Measurements from ENCODE around the gene USP12. TPM values are rescaled to one million over a fixed set of nuclear protein-coding genes. Genes with fewer than 3 reads are reported as not detected.

The USP12 gene
- total RNA-seq, 2 experiments from 2014 or later: 35.7 to 40.1 TPM

DNA sequence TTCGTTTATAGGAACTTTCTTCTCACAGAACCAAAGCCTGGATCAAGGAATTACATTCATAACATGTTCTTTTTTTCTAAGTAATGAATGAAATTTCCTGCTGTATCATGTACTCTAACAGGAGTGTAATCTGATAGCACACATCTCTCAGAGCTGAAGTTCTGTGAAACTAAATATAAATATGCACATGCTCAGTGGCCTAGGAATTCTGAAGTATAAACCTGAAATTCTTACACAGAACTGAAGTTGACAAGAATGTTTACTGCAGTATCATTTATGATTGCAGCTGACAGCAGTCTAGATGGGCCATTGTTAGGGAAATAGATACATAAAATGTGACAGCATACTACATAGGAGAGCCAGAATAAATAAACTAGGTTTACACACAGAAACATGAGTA, 54.5 kb downstream of the USP12 start:
- ChIA-PET CTCF (no interaction called here), POLR2A (no interaction called here)
- intact Hi-C loops (cut with micrococcal nuclease): no loop called here
- no peak overlapping the region for H3K4me3 Mint-ChIP-seq
- no peak for ATAC-seq
- H3K27ac Mint-ChIP-seq: no peak overlapping the region
- no peak for TF ChIP-seq CTCF (IDR thresholded peaks at IDR 0.05)
- peaks cover 47% of the 10 kb centered on the region for H3K4me1 Mint-ChIP-seq (ENCODE audit: low read depth)
- no peak for DNase-seq
- H3K36me3 Mint-ChIP-seq (ENCODE audit: low read depth): peaks cover 49% of the 10 kb centered on the region
- peaks cover 4% of the 10 kb centered on the region for H3K9me3 Mint-ChIP-seq
- no peaks in the 10 kb centered on the region for H3K27me3 Mint-ChIP-seq

DNA sequence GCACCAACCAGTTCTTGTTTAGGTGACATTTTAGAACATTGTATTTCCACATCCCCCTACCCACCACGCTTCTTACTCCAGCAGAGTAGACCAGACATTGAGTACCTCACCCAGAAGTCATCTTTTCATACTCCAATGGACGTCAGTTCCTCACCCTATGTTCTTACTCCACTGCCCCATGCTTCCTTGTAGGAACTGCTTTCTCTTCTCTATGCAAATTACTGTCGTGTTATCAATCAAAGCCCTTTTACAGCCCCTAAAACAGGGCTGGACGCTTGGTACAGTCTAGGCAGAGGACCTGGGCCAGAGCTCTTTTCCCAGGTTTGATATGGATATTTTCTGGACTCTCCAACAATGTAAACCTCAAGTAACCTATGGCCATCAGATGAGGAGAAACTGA, 58.2 kb downstream of the USP12 start:
- POLR2A ChIA-PET: no interaction called here
- no peaks in the 10 kb centered on the region for H3K27me3 Mint-ChIP-seq
- H3K4me3 Mint-ChIP-seq: no peak overlapping the region
- CTCF ChIA-PET: no interaction called here
- ATAC-seq (no peak), DNase-seq (no peak)
- no peaks in the 10 kb centered on the region for H3K9me3 Mint-ChIP-seq
- intact Hi-C loops (cut with micrococcal nuclease): no loop called here
- peaks cover 38% of the 10 kb centered on the region for H3K36me3 Mint-ChIP-seq (ENCODE audit: low read depth)
- H3K27ac Mint-ChIP-seq: peak overlapping the region; percentile 42
- H3K4me1 Mint-ChIP-seq (ENCODE audit: low read depth): peaks cover 25% of the 10 kb centered on the region
- TF ChIP-seq CTCF (IDR thresholded peaks at IDR 0.05): no peak

GRCh38 chr13:27112006-27112405, 59.6 kb downstream of the USP12 start:
- ATAC-seq (peak; percentile 55), DNase-seq (no peak)
- ChIA-PET CTCF (no interaction called here), POLR2A (no interaction called here)
- Mint-ChIP-seq H3K9me3 (no peaks in the 10 kb centered on the region), H3K27me3 (no peaks in the 10 kb centered on the region), H3K36me3 (ENCODE audit: low read depth) (peaks cover 40% of the 10 kb centered on the region), H3K4me3 (no peak overlapping the region), H3K27ac (peak overlapping the region; percentile 34), H3K4me1 (ENCODE audit: low read depth) (peaks cover 21% of the 10 kb centered on the region)
- intact Hi-C loops (cut with micrococcal nuclease): no loop called here
- no peak for TF ChIP-seq CTCF (IDR thresholded peaks at IDR 0.05)

DNA sequence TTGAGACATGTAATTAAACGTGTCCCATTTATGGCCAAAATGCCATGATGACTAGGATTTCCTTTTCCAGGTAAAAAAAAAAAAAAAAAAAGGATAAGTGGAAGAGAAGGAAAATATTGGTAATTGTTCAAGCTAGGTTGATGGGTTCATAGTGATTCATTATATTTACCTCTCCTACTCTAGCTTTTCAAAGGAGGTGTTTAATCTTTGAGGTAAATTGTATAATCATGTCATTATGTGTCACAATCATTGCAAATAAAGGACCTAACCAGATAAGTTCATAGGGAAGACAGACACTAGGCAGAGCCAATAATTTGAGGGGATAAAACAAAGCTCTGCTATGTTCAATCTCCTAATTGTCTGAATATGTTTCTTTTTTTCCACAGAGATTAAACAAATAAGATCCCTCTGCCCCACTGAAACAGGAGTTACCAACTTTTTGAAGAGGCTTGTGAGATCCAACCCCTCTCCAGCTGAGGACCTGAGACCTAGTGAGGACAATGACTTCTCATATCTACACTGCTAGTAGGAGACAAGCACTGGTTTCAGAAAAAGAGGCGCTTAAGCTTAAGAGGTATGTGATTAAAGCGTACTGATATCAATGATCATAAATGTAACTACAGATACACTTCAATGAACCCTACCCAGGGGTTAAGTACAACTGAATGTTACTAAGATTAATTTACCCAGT, 61.4 kb downstream of the USP12 start:
- intact Hi-C loops (cut with micrococcal nuclease): no loop called here
- DNase-seq (no peak), ATAC-seq (no peak)
- Mint-ChIP-seq H3K9me3 (no peaks in the 10 kb centered on the region), H3K4me3 (no peak overlapping the region), H3K27me3 (no peaks in the 10 kb centered on the region), H3K4me1 (ENCODE audit: low read depth) (peaks cover 23% of the 10 kb centered on the region), H3K27ac (no peak overlapping the region), H3K36me3 (ENCODE audit: low read depth) (peaks cover 35% of the 10 kb centered on the region)
- no peak for TF ChIP-seq CTCF (IDR thresholded peaks at IDR 0.05)
- ChIA-PET POLR2A (no interaction called here), CTCF (no interaction called here)

GRCh38 chr13:27106144-27106543, 65.5 kb downstream of the USP12 start:
- peaks cover 17% of the 10 kb centered on the region for H3K4me1 Mint-ChIP-seq (ENCODE audit: low read depth)
- no peak for ATAC-seq

More at GRCh38 chr13:27106144-27106543, 65.5 kb downstream of the USP12 start:
- TF ChIP-seq CTCF (IDR thresholded peaks at IDR 0.05): no peak
- intact Hi-C loops (cut with micrococcal nuclease): no loop called here
- ChIA-PET CTCF (no interaction called here), POLR2A (interaction anchor here (0.6 to 0.7 kb wide), 2 partner anchors 12 to 22 kb away, joined by 3 read pairs; no protein-coding TSS in a partner anchor)
- no peaks in the 10 kb centered on the region for H3K9me3 Mint-ChIP-seq
- no peak for DNase-seq
- no peaks in the 10 kb centered on the region for H3K27me3 Mint-ChIP-seq
- H3K27ac Mint-ChIP-seq: no peak overlapping the region
- H3K36me3 Mint-ChIP-seq (ENCODE audit: low read depth): peaks cover 43% of the 10 kb centered on the region
- H3K4me3 Mint-ChIP-seq: no peak overlapping the region
